HepG2 (cell line): ENCODE results near the gene LAMC3. TPM values are rescaled to one million over a fixed set of nuclear protein-coding genes. Genes with fewer than 3 reads are reported as not detected.

Experiments
- ATAC-seq: fragments of 200-7000 bp; cut with Tn5 transposase; 3 replicates; pipeline ENCODE4 v1.9.1; 2020; ENCODE audit warnings: mild to moderate bottlenecking, moderate library complexity
- BruUV-seq: library from RNA; stranded (reverse); fragments of 400-500 nt; replicated peaks from 2 replicates; lab custom pipeline; 2021; lab: Mats Ljungman, UMichigan
- CTCF ChIA-PET: fragments of 300-600 bp; formaldehyde crosslinking; extraction: SDS; loops from one replicate; lab custom pipeline; 2021; ENCODE audit warnings: low total read pairs, inconsistent platforms, low intra/inter-chr PET ratio; lab: Yijun Ruan, JAX
- POLR2A ChIA-PET: fragments of 350-600 bp; sonication (Branson Sonifier 250); formaldehyde crosslinking; loops from one replicate; lab custom pipeline; 2020; ENCODE audit warnings: antibody characterized with exemption, inconsistent platforms; lab: Yijun Ruan, JAX
- DNase-seq: peaks from one replicate; pipeline ENCODE4 v3.0.0-alpha.2; 2015; ENCODE audit warnings: low spot score
- FAIRE-seq: peaks from 3 replicates; lab custom pipeline; 2011; peaks lifted over from hg19 to GRCh38; lab: Jason Lieb, UNC
- H2AFZ ChIP-seq: one replicate; pipeline ENCODE4 v1.6.1; 2011; ENCODE audit warnings: low read length, inconsistent platforms
- H3K27ac ChIP-seq: fragments of 300-600 bp; 3 replicates; pipeline ENCODE4 v1.8.0; 2011; ENCODE audit warnings: mixed run types, mild to moderate bottlenecking, mixed read lengths, low read length, inconsistent platforms; ENCODE audit not compliant: insufficient read depth; ENCODE audit errors: extremely low read length
- H3K27me3 ChIP-seq, 2 experiments: fragments of 200-600 bp in 1 of 2; 2 replicates in 1 of 2; 3 replicates in 1 of 2; pipeline versions ENCODE4 v1.6.0 to v1.8.0; 2011; ENCODE audit warnings: low read length in 2 of 2, mild to moderate bottlenecking in 2 of 2, moderate library complexity in 2 of 2, inconsistent platforms in 1 of 2; ENCODE audit not compliant: insufficient read depth in 2 of 2, control insufficient read depth in 1 of 2
- H3K36me3 ChIP-seq, 2 experiments: fragments of 200-600 bp in 1 of 2; replicated peaks in 1 of 2; 2 replicates in 1 of 2; 3 replicates in 1 of 2; pipeline versions ENCODE4 v1.5.1 to v1.8.0; 2011; ENCODE audit warnings: low read length in 2 of 2, inconsistent platforms in 1 of 2; ENCODE audit not compliant: insufficient read depth in 2 of 2, control insufficient read depth in 1 of 2
- H3K4me1 ChIP-seq: 2 replicates; pipeline ENCODE4 v1.5.1; 2012; ENCODE audit warnings: low read length, inconsistent platforms; ENCODE audit not compliant: insufficient read depth
- H3K4me2 ChIP-seq: 2 replicates; pipeline ENCODE4 v1.6.0; 2011; ENCODE audit warnings: low read depth, low read length, inconsistent platforms
- H3K4me3 ChIP-seq, 3 experiments: fragments of 200-600 bp in 1 of 3; sonication (generic), shearing (Covaris generic) in 1 of 3; replicated peaks in 1 of 3; 2 replicates each; pipeline ENCODE4 v1.5.1; 2011 to 2016; ENCODE audit warnings: low read length in 3 of 3, inconsistent platforms in 2 of 3, low read depth in 2 of 3, mild to moderate bottlenecking in 2 of 3, control low read depth in 1 of 3, mixed read lengths in 1 of 3; ENCODE audit not compliant: insufficient read depth in 1 of 3
- H3K79me2 ChIP-seq: one replicate; pipeline ENCODE4 v1.6.1; 2011; ENCODE audit warnings: low read length, inconsistent platforms; ENCODE audit not compliant: insufficient read depth
- H3K9ac ChIP-seq: 2 replicates; pipeline ENCODE4 v1.6.0; 2011; ENCODE audit warnings: mild to moderate bottlenecking, low read depth, low read length, inconsistent platforms; ENCODE audit not compliant: insufficient read depth
- H3K9me3 ChIP-seq: 2 replicates; pipeline ENCODE4 v1.5.1; 2012; ENCODE audit warnings: mild to moderate bottlenecking, low read length
- H4K20me1 ChIP-seq: 2 replicates; pipeline ENCODE4 v1.6.0; 2011; ENCODE audit warnings: inconsistent platforms, mild to moderate bottlenecking, low read length, moderate library complexity; ENCODE audit not compliant: insufficient read depth
- CREM ChIP-seq, 2 experiments: sonication (generic) in 1 of 2; formaldehyde crosslinking in 1 of 2; IDR thresholded peaks; 2 replicates each; pipeline versions ENCODE4 v1.4.0 to v1.6.1; 2016 to 2020; ENCODE audit warnings: antibody characterized with exemption in 1 of 2, mild to moderate bottlenecking in 1 of 2, missing genetic modification reagents in 1 of 2
- FOSL2 ChIP-seq: sonication (generic); formaldehyde crosslinking; IDR thresholded peaks from 2 replicates; pipeline ENCODE4 v1.4.0; 2020; ENCODE audit warnings: missing genetic modification reagents
- FOXA1 ChIP-seq, 2 experiments: fragments of 450-650 bp in 1 of 2; sonication (generic) in 1 of 2; formaldehyde crosslinking in 1 of 2; IDR thresholded peaks; 2 replicates each; pipeline versions ENCODE4 v1.4.0 to v1.6.1; 2016 to 2020; ENCODE audit warnings: missing genetic modification reagents in 1 of 2
- FOXO1 ChIP-seq: sonication (generic); formaldehyde crosslinking; IDR thresholded peaks from 2 replicates; pipeline ENCODE4 v1.4.0; 2020; ENCODE audit warnings: missing genetic modification reagents
- MLLT10 ChIP-seq: sonication (generic); formaldehyde crosslinking; IDR thresholded peaks from 2 replicates; pipeline ENCODE4 v1.4.0; 2020; ENCODE audit warnings: missing genetic modification reagents
- NCOA2 ChIP-seq: sonication (generic); formaldehyde crosslinking; IDR thresholded peaks from 2 replicates; pipeline ENCODE4 v1.8.0; 2022; ENCODE audit warnings: inconsistent platforms
- NR2F6 ChIP-seq, 2 experiments: IDR thresholded peaks; 2 replicates each; pipeline ENCODE4 v1.6.1; 2016; ENCODE audit warnings: antibody characterized with exemption in 1 of 2, mild to moderate bottlenecking in 1 of 2
- TFAP4 ChIP-seq: sonication (generic); IDR thresholded peaks from 2 replicates; pipeline ENCODE4 v1.6.1; 2016; ENCODE audit warnings: low read depth, borderline replicate concordance
- ZBTB1 ChIP-seq: sonication (generic); formaldehyde crosslinking; IDR thresholded peaks from 2 replicates; pipeline ENCODE4 v1.4.0; 2020; ENCODE audit warnings: missing genetic modification reagents, borderline replicate concordance
- ZC3H4 ChIP-seq: sonication (generic); formaldehyde crosslinking; IDR thresholded peaks from 2 replicates; pipeline ENCODE4 v1.4.0; 2020; ENCODE audit warnings: missing genetic modification reagents, borderline replicate concordance
- ZMYM3 ChIP-seq: sonication (generic); formaldehyde crosslinking; IDR thresholded peaks from 2 replicates; pipeline ENCODE4 v1.5.1; 2020; ENCODE audit warnings: mild to moderate bottlenecking, missing genetic modification reagents
- ZNF234 ChIP-seq: sonication (generic); formaldehyde crosslinking; conservative IDR thresholded peaks from 2 replicates; pipeline ENCODE4 v1.5.1; 2020; ENCODE audit warnings: mild to moderate bottlenecking, missing genetic modification reagents
- ZNF276 ChIP-seq: sonication (generic); formaldehyde crosslinking; IDR thresholded peaks from 2 replicates; pipeline ENCODE4 v1.4.0; 2020; ENCODE audit warnings: mild to moderate bottlenecking, low read depth, missing genetic modification reagents
- ZNF501 ChIP-seq: sonication (generic); formaldehyde crosslinking; IDR thresholded peaks from 2 replicates; pipeline ENCODE4 v1.5.1; 2020; ENCODE audit warnings: mild to moderate bottlenecking, moderate library complexity, missing genetic modification reagents
- ZNF792 ChIP-seq: IDR thresholded peaks from 2 replicates; pipeline ENCODE4 v1.6.1; 2016
- WGBS: methylation state at CpG from one replicate; pipeline ENCODE4 v1.1.6; 2017; ENCODE audit warnings: low lambda C conversion rate; 5-methylcytosine and 5-hydroxymethylcytosine counted together
- in situ Hi-C: cut with HindIII; loops from 2 replicates; pipeline ENCODE4 v1.10.0; 2017; ENCODE audit warnings: low pct_unique_long_range_greater_than_20kb; ENCODE audit not compliant: extremely low pct_ligation_motif_present
- intact Hi-C: fragments of 100-400 bp; cut with micrococcal nuclease; formaldehyde crosslinking; loops from one replicate; pipeline ENCODE4 v1.10.0; 2022; ENCODE audit not compliant: unreplicated experiment
- polyA plus RNA-seq, 8 experiments: library from polyadenylated mRNA; depleted of rRNA in 3 of 8; stranded (reverse) in 7 of 8; unstranded in 1 of 8; fragments of >200 nt; fragmentation: Illumina TruSeq in 4 of 8; extraction: Trizol in 4 of 8; gene quantifications; 2 replicates each; pipeline versions ENCODE4 v1.2.1 to v1.2.3, GENCODE V29; 2011 to 2016; ENCODE audit warnings: low read depth in 4 of 8, missing spikeins in 1 of 8, mixed read lengths in 1 of 8; ENCODE audit not compliant: insufficient read depth in 1 of 8
- total RNA-seq, 5 experiments: library from RNA; depleted of rRNA; stranded (reverse); fragments of >200 nt; fragmentation: Illumina TruSeq; extraction: Trizol; gene quantifications; 2 replicates each; pipeline ENCODE4 v1.2.3, GENCODE V29; 2016; ENCODE audit warnings: low read depth in 1 of 5

LAMC3 gene
- total and polyA plus RNA-seq, 2 of the 13 experiments (the other 11 are each of a cell fraction or from before 2014, with no cell fraction given), result 0.07 to 0.57 TPM

GRCh38 chr9:130965680-130966079 is 43.3 kb upstream of the LAMC3 start:
- ATAC-seq (no peak), DNase-seq (no peak), FAIRE-seq (no peak)
- no peak overlapping the region for H2AFZ ChIP-seq
- CTCF ChIA-PET, result no interaction called here
- WGBS, result 24% methylated on average over 7 of the region's 7 CpGs
- H3K79me2 ChIP-seq, result no peaks in the 10 kb centered on the region
- peaks cover 2 to 72% of the 10 kb centered on the region in 2 experiments; a peak in 4 of 5 replicates for H3K27me3 ChIP-seq
- in situ Hi-C loops, result no loop called here
- no peaks in the 10 kb centered on the region for H4K20me1 ChIP-seq
- no peak overlapping the region for H3K9ac ChIP-seq
- H3K36me3 ChIP-seq, result no peaks in the 10 kb centered on the region
- POLR2A ChIA-PET, result no interaction called here
- TF ChIP-seq NR2F6 (IDR thresholded peaks at IDR 0.05), result no peak
- TF ChIP-seq NR2F6 (CRISPR knock-in tag; IDR thresholded peaks at IDR 0.05), result no peak
- TF ChIP-seq ZNF501 (CRISPR knock-in tag), result no peak
- no peak for TF ChIP-seq NCOA2 (CRISPR knock-in tag)
- TF ChIP-seq ZNF276, result no peak
- TF ChIP-seq ZNF792 (CRISPR knock-in tag), result no peak
- BruUV-seq, result no TSS peak
- no peaks in the 10 kb centered on the region for H3K4me1 ChIP-seq
- intact Hi-C loops, result no loop called here
- no peak overlapping the region for H3K4me2 ChIP-seq
- no peak overlapping the region for H3K4me3 ChIP-seq
- H3K9me3 ChIP-seq, result no peaks in the 10 kb centered on the region
- no peak overlapping the region for H3K27ac ChIP-seq

GRCh38 chr9:130970052-130970451 is 38.9 kb upstream of the LAMC3 start:
- peaks cover 18 to 78% of the 10 kb centered on the region in 2 experiments for H3K27me3 ChIP-seq
- no peak for DNase-seq
- in situ Hi-C loops (no loop called here), intact Hi-C loops (no loop called here)
- TF ChIP-seq TFAP4, result no peak
- TF ChIP-seq FOXA1 (IDR thresholded peaks at IDR 0.05), result no peak
- no peak for TF ChIP-seq FOXA1 (CRISPR knock-in tag; IDR thresholded peaks at IDR 0.05)
- no peak for TF ChIP-seq MLLT10
- no peak for TF ChIP-seq ZC3H4 (CRISPR knock-in tag)
- no peak for TF ChIP-seq ZBTB1 (CRISPR knock-in tag)
- TF ChIP-seq FOXO1 (CRISPR knock-in tag), result no peak
- no peak for TF ChIP-seq ZNF234 (CRISPR knock-in tag)
- no peak for TF ChIP-seq FOSL2 (CRISPR knock-in tag)
- no peak for TF ChIP-seq CREM (IDR thresholded peaks at IDR 0.05)
- no peak for TF ChIP-seq CREM (CRISPR knock-in tag; IDR thresholded peaks at IDR 0.05)
- TF ChIP-seq ZMYM3 (CRISPR knock-in tag), result no peak
- ChIA-PET CTCF (no interaction called here), POLR2A (no interaction called here)
- no peaks in the 10 kb centered on the region for H4K20me1 ChIP-seq
- no peak for FAIRE-seq
- H3K9ac ChIP-seq, result no peak overlapping the region
- no peaks in the 10 kb centered on the region for H3K9me3 ChIP-seq
- H3K27ac ChIP-seq, result no peak overlapping the region
- no peak overlapping the region for H3K4me3 ChIP-seq
- no peak for ATAC-seq
- H2AFZ ChIP-seq, result no peak overlapping the region
- no peaks in the 10 kb centered on the region for H3K36me3 ChIP-seq
- no peaks in the 10 kb centered on the region for H3K79me2 ChIP-seq
- 34% methylated on average over 10 of the region's 12 CpGs for WGBS
- no peak overlapping the region for H3K4me2 ChIP-seq
- no peaks in the 10 kb centered on the region for H3K4me1 ChIP-seq
- BruUV-seq, result no TSS peak
